Activated naive CD4-positive, alpha-beta T cell treated with anti-CD3 and anti-CD28 coated beads, Interleukin-2, amount 50 U/mL, for 16 hours (primary cell): ENCODE data around the gene PRKAG2.
A peak's percentile ranks its signal among the peaks of the same experiment; 100 is the strongest.

Experiments used
- DNase-seq: peaks from one replicate; pipeline ENCODE4 v3.0.0-alpha.2; 2020

Gene PRKAG2

DNA sequence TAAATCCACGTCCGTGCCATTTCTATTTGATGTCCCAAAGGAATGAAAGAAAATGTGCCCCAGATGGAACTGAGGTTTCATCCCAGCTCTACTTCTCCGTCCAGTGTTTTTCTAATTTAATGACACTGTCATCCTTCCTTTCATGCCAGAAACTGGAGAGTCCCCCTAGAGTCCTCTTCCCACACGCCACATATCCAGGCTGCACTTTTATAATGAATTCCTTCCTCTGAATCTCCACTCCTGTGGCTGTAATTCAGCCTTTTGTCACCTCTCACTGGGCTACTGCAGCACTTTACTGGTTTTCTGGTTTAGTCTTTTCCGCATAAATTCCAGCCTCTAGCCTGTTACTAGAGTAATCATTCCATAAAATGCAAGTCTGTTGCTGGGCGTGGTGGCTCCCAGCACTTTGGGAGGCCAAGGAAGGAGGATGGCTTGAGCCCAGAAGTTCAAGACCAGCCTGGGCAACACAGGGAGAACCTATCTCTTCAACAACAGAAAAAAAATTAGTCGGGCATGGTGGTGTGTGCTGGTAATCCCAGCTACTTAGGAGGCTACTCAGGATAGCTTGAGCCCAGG, 214.6 kb downstream of the PRKAG2 start:
- DNase-seq = no peak

DNA sequence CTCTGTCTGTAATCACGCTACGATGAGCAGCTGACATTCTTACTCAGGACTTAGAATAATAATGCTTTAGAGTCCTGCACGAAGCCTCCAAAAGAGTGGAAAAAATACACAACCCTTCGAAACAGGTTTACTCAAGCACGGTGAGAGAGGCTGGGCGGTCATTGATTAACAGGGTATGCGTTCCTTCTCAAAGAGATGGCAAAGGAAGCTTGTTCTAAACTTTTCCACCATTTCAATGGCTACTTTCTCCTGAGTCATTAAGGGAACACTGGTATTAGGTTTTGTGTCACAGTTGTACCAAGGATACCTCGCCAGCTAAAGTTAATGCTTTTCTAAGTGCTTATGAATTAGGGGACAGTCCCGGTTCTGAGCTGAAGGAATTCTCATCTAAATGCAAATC, 215.3 kb downstream of the PRKAG2 start:
- DNase-seq = no peak

GRCh38 chr7:151660141-151660540, 216.8 kb downstream of the PRKAG2 start:
- no peak for DNase-seq

- no peak for DNase-seq
Measured at GRCh38 chr7:151659219-151659618, 217.7 kb downstream of the PRKAG2 start.

- no peak for DNase-seq
Measured at GRCh38 chr7:151658778-151659177, 218.1 kb downstream of the PRKAG2 start.

DNA sequence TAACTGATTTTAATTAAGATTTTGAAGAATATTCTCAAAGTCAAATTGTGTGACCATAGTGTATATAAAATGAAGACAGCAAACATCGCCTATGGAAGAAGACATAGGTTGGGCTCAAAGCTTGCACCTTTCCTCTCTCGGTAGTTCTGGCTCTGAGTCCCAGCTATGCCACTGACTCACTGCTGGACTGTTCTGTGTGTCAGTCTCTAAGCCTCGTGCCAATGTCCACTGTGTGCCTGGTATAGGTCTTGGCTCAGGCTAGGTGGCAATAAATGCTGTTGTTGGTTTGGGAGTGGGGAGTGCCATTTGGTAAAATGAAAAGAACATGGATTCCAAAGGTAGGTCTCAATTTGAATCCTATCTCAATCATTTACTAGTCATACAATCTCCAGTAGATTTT, 219.7 kb downstream of the PRKAG2 start:
- no peak for DNase-seq

- no peak for DNase-seq
Measured at GRCh38 chr7:151655555-151655954, 221.4 kb downstream of the PRKAG2 start.

GRCh38 chr7:151652111-151652510, 224.8 kb downstream of the PRKAG2 start:
- DNase-seq = no peak

- DNase-seq = no peak
Measured at GRCh38 chr7:151650161-151650560, 226.8 kb downstream of the PRKAG2 start.

DNA sequence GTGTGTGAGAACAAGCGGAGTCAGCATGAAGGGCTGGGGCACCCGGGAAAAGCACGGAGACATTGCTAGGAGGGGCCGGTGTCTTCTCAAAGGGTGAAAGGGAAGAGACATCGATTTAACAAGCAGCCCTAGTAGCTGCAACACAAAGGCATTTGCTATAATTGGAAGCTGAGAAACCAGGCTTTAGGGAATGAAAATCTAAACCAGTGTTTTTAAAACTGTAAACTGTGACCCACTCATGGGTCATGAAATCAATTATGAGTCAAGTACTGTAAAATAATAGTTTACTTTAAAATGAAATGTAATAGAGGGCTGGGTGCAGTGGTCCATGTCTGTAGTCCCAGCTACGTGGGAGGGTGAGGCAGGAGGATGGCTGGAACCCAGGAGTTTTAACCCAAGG, 228.5 kb downstream of the PRKAG2 start:
- no peak for DNase-seq

DNA sequence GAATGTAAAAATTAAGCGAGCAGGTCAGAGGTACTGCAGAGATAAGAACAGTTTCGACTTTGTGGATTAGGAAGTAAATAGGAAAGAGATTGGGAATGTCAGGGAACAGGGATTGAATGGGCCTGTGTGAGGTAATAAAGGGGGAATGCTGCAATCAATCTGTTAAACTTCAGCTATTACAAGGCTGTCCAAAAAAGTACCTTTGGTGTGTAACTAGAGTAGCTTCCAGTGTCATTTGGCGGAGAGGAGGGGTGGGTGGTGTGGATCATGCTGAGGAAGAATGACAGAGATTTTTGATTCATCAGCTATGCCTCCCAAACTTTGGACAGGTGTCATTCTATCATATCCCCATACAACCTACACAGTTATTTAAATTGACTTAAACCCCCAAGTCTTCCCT, 229.0 kb downstream of the PRKAG2 start:
- DNase-seq = no peak

- DNase-seq = no peak
Measured at GRCh38 chr7:151647006-151647405, 229.9 kb downstream of the PRKAG2 start.

DNA sequence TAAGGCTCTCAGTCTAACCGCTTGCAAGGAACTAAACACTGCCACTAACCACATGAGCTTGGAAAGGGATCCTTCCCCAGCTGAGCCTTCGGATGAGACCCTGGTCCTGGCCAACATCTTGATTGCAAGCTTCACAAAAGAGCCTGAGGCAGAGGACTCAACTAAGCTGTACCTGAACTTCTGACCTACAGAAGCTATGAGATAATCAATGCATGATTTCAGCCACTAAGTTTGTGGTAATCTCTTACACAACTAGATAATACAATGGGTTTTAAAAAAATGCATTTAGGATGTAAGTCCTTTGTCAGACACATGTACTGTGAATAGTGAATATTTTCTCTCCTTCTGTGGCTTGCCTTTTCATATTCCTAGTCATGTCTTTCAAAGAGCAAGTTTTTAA, 231.6 kb downstream of the PRKAG2 start:
- DNase-seq = no peak

DNA sequence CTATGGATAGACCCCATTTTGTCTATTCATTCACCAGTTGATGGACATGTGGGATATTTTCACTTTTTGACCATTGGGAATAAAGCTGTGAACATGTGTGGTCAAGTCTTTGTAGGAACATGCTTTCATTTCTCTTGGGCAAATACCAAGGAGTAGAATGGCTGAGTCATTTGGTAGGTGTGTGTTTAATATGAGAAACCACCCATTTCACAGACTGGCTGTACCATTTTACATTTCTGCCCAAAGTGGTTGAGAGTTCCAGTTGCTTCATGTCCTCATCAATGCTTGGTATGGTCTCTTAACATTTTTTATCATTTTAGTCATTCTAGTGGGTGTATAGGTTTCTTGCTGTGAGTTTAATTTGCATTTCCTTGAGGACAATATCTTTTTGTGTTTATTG, 232.4 kb downstream of the PRKAG2 start:
- DNase-seq = no peak

DNA sequence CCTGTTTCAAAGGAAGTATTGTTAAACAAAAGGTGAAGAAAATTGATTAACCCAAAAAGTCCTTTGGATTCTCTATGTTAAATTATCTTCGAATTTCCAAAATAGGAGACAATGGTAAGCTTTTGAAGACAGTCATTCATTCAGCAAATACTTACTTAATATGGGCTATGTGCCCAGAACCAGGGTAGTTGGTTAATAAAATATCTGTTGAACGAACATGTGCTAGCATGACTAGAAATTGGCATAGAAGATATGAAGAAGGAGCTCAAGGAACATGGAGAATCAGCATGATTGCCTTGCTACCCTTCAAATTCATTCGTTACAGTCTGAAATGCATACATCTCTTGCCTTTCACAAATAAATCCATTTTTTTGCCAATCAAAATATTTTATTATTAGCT, 234.2 kb downstream of the PRKAG2 start:
- no peak for DNase-seq

- DNase-seq = no peak
Measured at GRCh38 chr7:151641587-151641986, 235.3 kb downstream of the PRKAG2 start.

DNA sequence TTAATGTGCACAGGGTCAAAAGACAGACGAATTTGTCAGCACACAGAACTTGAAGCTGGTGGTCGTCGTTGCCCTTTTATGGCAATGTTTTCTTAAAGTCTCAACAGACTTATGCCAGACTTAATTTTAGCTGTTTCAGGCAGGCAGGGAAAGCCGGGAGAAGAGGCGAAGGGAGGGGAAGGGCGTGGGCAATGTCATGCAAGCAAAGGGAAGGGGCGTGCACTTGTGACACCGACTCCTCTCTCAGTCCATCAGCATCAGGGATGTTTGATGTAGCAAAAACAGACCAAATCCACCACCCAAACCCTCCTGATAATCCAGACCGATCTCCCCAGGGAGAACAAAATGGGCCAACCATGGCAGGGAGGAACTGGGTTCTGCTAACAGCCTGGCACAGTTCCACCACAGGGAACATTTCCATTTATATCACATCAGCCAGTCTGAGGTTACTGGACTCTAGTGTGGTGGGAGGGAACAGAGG, 239.1 kb downstream of the PRKAG2 start:
- no peak for DNase-seq

GRCh38 chr7:151634643-151635042, 242.3 kb downstream of the PRKAG2 start:
- no peak for DNase-seq

- no peak for DNase-seq
Measured at GRCh38 chr7:151633516-151633812, 243.5 kb downstream of the PRKAG2 start.

- DNase-seq = peak; percentile 61
Measured at GRCh38 chr7:151632750-151633515, 244.0 kb downstream of the PRKAG2 start.

DNA sequence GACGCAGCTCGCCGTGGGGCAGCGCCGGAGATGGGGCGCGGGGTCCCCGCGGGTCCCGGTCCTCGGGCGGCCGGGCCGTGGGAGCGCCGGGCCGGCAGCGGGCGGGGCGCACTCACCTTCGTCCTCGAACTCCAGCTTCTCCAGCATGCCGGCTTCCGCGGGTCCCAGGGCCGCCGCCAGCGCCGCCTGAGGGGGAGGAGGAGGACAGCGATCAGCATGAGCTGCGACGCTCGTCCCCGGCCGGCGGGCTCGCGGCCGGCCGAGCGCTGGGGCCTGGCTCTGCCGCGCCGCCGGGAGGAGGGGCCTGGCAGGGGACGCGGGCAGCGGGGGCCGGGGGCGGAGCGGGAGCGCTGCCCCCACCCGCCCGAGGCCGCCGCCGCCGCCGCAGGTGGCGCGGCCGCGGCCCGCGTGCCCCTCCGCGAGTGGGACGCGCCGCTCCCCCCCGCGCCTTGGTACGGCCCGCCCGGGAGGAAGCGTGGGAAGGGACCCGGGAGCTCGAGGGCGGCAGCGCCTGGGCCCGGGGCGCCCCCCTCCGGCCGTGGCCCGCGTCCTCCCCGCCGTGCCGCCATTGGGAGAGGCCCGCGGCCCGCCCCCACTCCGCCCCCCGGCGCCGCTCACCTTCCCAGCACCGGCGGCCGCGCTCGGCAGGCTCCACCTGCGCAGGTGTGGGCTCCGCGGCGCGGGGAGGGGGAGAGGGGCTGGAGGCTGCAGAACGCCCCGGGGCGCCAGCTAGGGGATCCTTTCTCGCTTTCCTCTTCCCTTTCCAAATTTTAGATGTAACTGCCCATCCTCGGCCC, 244.8 kb downstream of the PRKAG2 start:
- DNase-seq = peak; percentile 90

- DNase-seq = no peak
Measured at GRCh38 chr7:151631570-151631952, 245.4 kb downstream of the PRKAG2 start.

DNA sequence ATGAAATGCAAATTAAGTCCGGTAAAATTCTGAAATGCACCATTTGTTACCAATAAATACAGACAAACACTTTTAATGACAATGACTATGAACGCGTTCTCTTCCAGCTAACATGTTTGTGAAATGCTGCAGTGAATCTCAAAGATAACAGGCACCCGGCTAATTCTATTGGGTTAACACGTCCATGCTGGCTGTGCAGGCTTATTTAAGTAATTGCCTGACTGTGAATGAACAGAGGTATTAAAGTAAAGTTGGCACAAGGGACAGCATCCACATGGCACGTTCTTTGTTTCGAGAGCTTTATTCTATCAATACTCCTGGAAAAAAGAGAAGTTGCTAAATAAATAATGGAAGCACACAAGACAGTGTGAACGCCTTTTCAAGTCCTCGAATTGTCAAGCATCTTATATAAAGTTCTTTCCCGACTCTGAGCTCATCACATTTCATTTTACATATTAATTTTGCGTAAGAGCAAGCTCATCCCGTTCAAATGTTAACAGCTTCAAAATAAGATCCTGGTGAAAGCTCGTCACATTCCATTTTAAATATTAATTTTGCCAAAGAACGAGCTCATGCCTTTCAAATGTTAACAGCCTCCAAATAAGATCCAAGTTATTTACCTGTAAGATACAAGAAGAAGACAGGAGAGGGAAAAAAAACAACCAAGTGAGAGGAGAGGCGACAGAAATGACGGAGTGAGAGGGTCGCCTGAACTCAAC, 245.9 kb downstream of the PRKAG2 start:
- DNase-seq = no peak

GRCh38 chr7:151630358-151630757, 246.6 kb downstream of the PRKAG2 start:
- DNase-seq = no peak
